Measurements from ENCODE around the gene GUCD1. TPM values are rescaled to one million over a fixed set of nuclear protein-coding genes. Genes with fewer than 3 reads are reported as not detected.

The GUCD1 gene
- total RNA-seq, 4 donors from 2014 or later, result 67.0 to 124 (median 95.9) TPM

DNA sequence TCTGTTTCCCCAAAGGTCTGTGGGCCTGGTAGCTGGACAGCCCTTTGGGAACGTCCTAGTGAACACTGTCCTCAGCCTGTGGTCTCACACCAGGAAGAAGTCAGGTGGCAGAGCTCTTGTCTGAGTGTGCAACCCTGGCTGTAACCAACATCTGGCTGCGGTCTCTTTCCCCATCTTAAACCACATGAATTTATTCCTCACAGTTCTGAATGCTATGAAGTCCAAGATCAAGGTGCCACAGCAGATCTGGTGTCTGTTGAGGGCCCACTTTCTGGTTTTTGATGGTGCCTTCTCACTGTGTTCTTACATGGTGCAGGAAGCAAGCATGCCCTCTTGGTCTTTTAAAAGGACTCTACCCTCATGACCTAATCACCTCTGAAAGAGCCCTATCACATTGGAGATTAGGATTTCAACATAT, 57.1 kb downstream of the GUCD1 start:
- intact Hi-C loops (cut with DNase I; ENCODE audit: low total_unique reads), result no loop called here
- WGBS, 2 donors, result 68 to 79% methylated on average over 2 of the region's 2 CpGs

DNA sequence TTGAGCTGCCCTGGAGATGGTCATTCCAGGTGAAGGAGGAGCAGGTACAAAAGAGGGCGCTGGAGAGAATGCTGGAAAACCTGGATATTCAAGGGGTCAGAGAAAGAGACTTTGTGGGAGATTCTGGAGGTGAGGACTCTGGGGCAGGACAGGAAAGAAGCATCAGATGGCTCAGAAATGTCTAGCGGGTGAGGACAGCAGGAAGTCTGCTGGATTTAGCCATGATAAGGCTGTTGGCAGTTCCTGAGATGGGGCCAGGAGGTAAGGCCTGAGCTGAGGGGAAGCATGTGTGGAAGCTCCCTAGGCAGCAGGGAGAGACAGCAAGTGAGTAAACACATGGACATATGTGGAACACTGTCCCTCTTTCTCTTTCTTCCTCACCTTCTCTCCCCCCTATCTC, 58.3 kb downstream of the GUCD1 start:
- H3K4me3 ChIP-seq (ENCODE audit: low read depth, poor library complexity, severe bottlenecking), result no peak overlapping the region
- no peak for DNase-seq (ENCODE audit: low spot score in 2 of 2)
- TF ChIP-seq POLR2A (IDR thresholded peaks at IDR 0.05) (no peak), CTCF (IDR thresholded peaks at IDR 0.05) (no peak)
- WGBS, 2 donors, result 90 to 91% methylated on average over 2 of the region's 2 CpGs
- intact Hi-C loops (cut with DNase I; ENCODE audit: low total_unique reads), result no loop called here

More for the DNA sequence above, 57.1 kb downstream of the GUCD1 start:
- no peak overlapping the region for H3K4me3 ChIP-seq (ENCODE audit: low read depth, poor library complexity, severe bottlenecking)
- no peak for DNase-seq (ENCODE audit: low spot score in 2 of 2)
- TF ChIP-seq POLR2A (IDR thresholded peaks at IDR 0.05) (no peak), CTCF (IDR thresholded peaks at IDR 0.05) (no peak)

GRCh38 chr22:24496234-24496633, 58.7 kb downstream of the GUCD1 start:
- no peak for TF ChIP-seq POLR2A (IDR thresholded peaks at IDR 0.05)
- TF ChIP-seq CTCF (IDR thresholded peaks at IDR 0.05), result no peak
- WGBS, 2 donors, result 92% methylated on average over 5 of the region's 5 CpGs
- intact Hi-C loops (cut with DNase I; ENCODE audit: low total_unique reads), result no loop called here
- DNase-seq (ENCODE audit: low spot score in 2 of 2), result no peak
- H3K4me3 ChIP-seq (ENCODE audit: low read depth, poor library complexity, severe bottlenecking), result no peak overlapping the region

- intact Hi-C loops (cut with DNase I; ENCODE audit: low total_unique reads), result no loop called here
- no peak for TF ChIP-seq CTCF (IDR thresholded peaks at IDR 0.05)
- TF ChIP-seq POLR2A (IDR thresholded peaks at IDR 0.05), result no peak
- DNase-seq (ENCODE audit: low spot score in 2 of 2), result no peak
- 88 to 97% methylated on average over 17 of the region's 17 CpGs for WGBS, 2 donors
- H3K4me3 ChIP-seq (ENCODE audit: low read depth, poor library complexity, severe bottlenecking), result no peak overlapping the region
Observed at GRCh38 chr22:24495365-24495675, 59.6 kb downstream of the GUCD1 start.

- H3K4me3 ChIP-seq (ENCODE audit: low read depth, poor library complexity, severe bottlenecking), result no peak within 1 kb of the TSS
- 32 to 40% methylated on average over 38 to 44 of the region's 76 CpGs for WGBS, 2 donors
- TF ChIP-seq CTCF (IDR thresholded peaks at IDR 0.05), result no peak
- TF ChIP-seq POLR2A (IDR thresholded peaks at IDR 0.05), result no peak
- DNase-seq (ENCODE audit: low spot score in 2 of 2), result no peak
- intact Hi-C loops (cut with DNase I; ENCODE audit: low total_unique reads), result no loop called here
Observed at GRCh38 chr22:24494528-24495364, 60.2 kb downstream of the GUCD1 start, which contains the start of gene UPB1. Gene UPB1, plus strand, starts transcription at chr22:24495332. Its CDS starts 72 bp downstream, at chr22:24495404.

DNA sequence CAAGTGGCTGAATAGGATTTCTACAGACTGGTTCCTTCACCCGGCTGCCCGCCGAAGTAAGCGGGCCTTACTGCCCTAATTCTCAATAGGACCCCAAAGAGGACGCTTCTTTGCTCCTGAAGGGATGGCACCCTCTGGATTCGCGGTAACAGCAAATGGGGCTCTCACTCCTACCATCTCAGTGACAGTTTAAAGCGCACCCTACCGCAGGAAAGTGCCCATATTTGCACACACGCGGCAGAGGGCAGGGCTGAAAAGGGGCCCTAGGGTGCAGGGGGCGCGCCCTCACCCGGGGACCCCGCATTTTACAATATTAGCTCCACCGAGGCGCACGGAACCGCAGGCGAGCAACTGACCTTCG, 60.8 kb downstream of the GUCD1 start:
- intact Hi-C loops (cut with DNase I; ENCODE audit: low total_unique reads), result no loop called here
- H3K4me3 ChIP-seq (ENCODE audit: low read depth, poor library complexity, severe bottlenecking), result no peak overlapping the region
- TF ChIP-seq CTCF (IDR thresholded peaks at IDR 0.05) (no peak), POLR2A (IDR thresholded peaks at IDR 0.05) (no peak)
- DNase-seq (ENCODE audit: low spot score in 2 of 2), result no peak
- WGBS, 2 donors, result 64 to 69% methylated on average over 9 to 14 of the region's 21 CpGs

Data from lower leg skin (tissue), 4 donors.